PC-9 (cell line): ENCODE measurements around the gene ALG6.

Experiments
- CTCF ChIP-seq: fragments of 200-600 bp; sonication (generic); conservative IDR thresholded peaks from 2 replicates; pipeline ENCODE4 v1.6.1; 2017; ENCODE audit warnings: mixed run types, antibody characterized with exemption, mild to moderate bottlenecking, moderate library complexity
- EZH2 ChIP-seq: fragments of 200-600 bp; sonication (generic); IDR thresholded peaks from 2 replicates; pipeline ENCODE4 v1.8.0; 2017; ENCODE audit warnings: antibody characterized with exemption, low read depth

DNA sequence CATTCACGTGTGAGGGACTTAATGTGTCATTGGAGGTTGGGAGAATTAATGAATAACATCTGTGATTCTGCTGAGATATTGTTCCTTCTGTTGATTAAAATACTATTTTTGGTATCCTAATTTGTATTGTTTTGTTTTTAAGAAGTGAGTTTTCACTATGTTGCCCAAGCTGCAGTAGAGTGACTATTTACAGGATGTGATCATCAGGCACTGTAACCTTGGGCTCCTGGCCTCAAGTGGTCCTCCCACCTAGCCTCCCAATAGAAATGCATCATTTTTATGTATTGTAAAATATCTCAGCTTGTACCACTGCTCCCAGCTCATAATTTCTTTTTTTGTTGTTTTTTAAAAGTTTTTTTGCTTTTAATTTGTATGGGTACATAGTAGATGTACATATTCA is 14.3 kb downstream of the ALG6 start:
- no peak for TF ChIP-seq CTCF
- no peak for TF ChIP-seq EZH2
